ENCODE measurements around the gene LMAN2L. TPM values are rescaled to one million over a fixed set of nuclear protein-coding genes. Genes with fewer than 3 reads are reported as not detected.

Gene LMAN2L
- 33.0 and 33.9 TPM in 2 replicates for total RNA-seq (2014; rRNA removed; shearing (Covaris generic))

DNA sequence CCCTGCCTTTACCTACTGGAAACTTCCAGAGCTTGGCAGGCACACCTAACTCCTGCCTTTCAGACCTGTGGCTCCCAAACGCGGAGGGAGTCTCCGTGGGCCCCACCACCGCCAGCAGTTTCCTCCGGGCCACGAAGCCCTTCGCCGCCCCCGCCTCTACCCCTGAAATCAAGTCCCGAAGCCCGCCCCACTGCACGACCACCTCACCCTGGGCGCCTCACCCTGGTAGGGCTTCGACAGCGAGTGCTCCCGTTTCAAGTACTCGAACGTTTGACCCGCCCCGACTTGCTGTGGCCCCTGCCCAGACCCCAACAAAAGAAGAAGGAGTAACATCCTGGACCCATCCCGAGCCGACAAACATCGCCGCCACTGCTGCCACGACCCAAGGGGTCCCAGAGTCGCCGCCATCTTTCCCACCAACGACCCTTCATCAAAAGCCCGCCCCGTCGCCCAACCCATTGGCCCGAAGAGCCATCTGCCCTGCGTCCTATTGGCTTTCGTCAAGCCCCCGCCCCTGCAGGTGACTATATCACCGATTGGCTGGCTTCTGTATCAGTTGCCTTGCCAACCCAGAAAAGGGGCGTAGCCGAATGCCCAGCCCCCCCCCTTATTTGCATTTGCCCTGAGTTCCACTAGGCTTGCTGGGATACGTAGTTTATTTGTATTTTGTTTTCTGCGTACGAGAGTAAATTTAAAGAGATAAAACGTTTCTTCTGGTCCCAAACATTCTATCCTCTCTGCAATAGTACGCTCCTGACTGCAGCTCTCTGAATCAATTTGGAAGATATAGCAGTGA lies at the start of gene LMAN2L:
Gene LMAN2L, minus strand, starts transcription at position 432 of the 796 bp plus-strand sequence. Its CDS starts 24 bp downstream, at position 408.
- DNase-seq (ENCODE audit: low read depth), result peak; percentile 96

DNA sequence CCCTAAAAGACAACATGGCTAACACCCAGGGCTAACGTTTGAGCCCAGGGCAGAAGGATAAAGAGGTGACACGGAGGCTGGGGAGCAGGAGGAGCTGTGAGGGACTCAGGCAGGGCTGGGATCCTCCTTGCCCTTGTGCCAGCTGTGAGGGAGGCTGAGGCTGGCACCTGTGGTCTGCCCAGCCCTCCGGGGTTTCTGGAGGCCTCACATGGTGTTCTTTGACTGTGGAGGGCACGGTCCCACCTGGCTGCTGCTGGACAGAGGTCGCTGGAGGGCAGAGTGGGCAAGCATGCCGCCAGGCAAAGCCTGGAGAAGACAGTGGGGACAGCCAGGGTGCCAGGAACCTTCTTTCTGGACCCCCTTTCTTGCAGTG lies 49.4 kb upstream of the LMAN2L start:
- DNase-seq (ENCODE audit: low read depth), result no peak

- DNase-seq (ENCODE audit: low read depth), result no peak
Measured at GRCh38 chr2:96788442-96789244, 48.8 kb upstream of the LMAN2L start.

DNA sequence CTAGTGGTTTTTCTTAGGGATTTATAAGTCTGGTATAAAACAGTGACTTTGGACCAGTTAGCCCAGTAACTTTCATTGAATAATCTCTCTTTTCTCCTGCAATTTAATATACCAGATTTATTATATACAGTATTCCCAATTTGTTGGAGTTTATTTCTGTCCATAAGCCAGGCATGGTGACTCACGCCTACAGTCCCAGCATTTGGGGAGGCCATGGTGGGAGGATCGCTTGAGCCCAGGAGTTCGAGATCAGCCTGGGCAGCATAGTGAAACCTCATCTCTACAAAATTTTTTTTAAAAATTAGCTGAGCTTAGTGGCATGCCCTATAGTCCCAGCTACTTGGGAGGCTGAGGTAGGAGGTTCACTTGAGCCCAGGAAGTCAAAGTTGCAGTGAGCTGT lies 47.5 kb upstream of the LMAN2L start:
- DNase-seq (ENCODE audit: low read depth), result peak; percentile 47

GRCh38 chr2:96783388-96783787 lies 43.5 kb upstream of the LMAN2L start:
- no peak for DNase-seq (ENCODE audit: low read depth)

DNA sequence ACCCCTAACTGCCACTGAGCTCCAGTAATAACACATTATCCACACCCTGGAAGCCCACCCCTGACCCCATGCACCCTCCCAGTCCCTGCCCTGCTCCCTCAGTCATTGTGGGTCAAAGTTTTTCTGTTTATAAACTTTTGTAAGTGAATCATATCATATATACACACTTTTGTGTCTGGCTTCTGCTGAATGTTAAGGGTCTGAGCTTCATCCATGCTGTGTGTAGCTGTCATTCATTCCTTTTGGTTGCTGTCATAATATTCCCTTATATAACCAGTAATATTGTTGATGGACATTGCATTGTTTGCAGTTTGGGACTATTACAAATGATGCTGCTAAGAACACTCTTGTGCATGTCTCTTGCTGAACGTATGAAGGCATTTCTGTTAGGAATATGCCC lies 35.3 kb upstream of the LMAN2L start:
- DNase-seq (ENCODE audit: low read depth), result no peak

GRCh38 chr2:96773922-96774321 lies 34.1 kb upstream of the LMAN2L start:
- DNase-seq (ENCODE audit: low read depth), result no peak

- no peak for DNase-seq (ENCODE audit: low read depth)
Measured at GRCh38 chr2:96772903-96773671, 33.2 kb upstream of the LMAN2L start.

- DNase-seq (ENCODE audit: low read depth), result no peak
Measured at GRCh38 chr2:96771796-96772618, 32.1 kb upstream of the LMAN2L start.

DNA sequence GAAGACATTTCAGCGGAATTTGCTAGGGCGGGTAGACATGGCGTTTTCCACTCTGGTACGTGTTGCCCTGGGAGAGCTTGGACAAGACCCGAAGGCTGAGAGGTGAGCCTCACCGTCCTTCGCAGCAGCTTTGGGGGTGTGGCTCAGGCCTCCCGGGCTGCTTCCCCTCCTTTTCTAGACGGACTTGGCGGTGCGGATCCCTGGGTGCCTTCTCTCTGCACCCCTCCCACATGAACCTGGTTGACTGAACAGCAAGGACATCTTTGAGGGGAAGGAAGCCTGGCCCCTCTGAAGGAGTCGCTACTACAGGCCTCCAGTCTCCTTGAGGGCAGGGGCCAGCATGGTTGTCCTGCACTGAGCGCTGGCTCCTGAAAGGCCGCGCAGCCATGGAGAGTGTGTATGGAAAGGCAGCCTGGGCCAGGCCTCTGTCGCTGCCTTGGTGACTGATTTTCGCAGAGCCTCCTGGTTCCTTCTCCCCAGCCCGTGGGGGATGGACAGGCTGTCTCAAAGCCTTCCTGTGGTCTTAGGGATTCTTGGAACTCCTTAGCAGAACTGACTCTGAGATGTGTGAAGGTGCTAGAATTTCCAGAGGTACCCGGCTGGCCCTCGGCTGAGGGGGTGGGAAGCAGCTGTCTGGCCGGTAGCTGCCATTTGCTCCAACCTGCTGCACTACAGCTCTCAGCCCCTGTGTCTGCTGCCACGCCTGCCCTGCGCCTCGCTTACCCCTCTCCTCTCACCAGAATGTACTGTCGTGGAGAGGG lies 30.8 kb upstream of the LMAN2L start:
- no peak for DNase-seq (ENCODE audit: low read depth)

DNA sequence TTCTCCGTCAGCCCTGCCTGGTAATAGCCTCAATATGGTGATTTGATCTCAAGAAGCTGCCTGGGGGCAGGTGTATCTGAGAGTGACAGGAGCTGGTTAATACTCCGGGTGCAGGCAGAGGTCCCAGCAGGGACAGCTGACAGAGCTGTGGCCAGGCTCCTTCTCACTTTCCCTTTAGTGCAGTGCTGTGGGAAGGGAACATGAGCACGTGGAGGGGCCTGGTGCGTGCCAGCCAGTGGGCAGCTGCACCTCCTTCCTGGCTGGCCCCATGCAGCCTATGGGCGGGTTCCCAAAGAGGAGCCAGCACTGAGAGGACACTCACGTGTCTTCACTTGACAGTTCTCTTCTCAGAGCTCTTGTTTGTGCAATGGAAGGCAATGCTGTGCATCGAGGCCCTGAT lies 29.9 kb upstream of the LMAN2L start:
- no peak for DNase-seq (ENCODE audit: low read depth)

DNA sequence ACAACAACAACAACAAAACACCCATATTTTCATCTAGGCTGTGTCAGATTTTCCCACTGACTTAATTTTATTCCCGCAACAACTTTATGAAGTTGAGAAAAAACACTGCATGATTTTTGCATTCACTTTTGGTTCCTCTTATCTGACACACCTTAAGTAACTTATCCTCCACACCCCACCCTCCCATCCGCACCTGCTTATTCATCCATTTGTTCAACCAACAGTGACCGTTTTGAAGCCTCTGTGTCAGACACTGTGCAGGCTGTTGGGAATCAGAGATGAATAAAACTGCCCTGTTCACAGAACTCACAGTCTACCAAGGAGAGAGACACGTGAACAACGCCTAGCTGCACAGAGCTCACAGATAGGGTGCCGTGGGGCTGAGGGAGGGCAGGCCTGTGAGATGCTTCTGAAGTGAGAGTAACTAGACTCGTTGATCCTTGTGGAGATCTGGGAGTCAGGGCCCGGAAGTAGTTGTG lies 28.3 kb upstream of the LMAN2L start:
- DNase-seq (ENCODE audit: low read depth), result no peak

- no peak for DNase-seq (ENCODE audit: low read depth)
Measured at GRCh38 chr2:96767135-96767871, 27.4 kb upstream of the LMAN2L start.

DNA sequence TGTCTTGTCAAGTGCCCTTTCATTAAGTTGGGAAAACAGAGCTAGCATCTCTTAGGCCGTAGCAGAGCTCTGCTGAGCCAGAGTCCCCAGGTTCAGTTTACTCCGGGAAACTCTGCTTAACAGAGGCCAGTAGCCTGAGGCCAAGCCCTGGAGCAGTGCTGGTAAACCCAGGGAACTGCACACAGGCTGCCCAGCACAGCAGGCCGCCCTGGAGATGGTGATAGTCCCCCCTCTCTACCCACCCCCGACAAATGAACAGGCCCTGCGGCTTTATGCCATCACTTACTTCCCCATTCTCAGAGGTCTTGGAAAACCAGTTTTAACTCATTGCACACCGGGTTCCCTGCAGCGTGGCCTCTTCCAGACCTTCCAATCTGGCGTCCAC lies 24.4 kb upstream of the LMAN2L start:
- no peak for DNase-seq (ENCODE audit: low read depth)

GRCh38 chr2:96763511-96764252 lies 23.8 kb upstream of the LMAN2L start:
- no peak for DNase-seq (ENCODE audit: low read depth)

DNA sequence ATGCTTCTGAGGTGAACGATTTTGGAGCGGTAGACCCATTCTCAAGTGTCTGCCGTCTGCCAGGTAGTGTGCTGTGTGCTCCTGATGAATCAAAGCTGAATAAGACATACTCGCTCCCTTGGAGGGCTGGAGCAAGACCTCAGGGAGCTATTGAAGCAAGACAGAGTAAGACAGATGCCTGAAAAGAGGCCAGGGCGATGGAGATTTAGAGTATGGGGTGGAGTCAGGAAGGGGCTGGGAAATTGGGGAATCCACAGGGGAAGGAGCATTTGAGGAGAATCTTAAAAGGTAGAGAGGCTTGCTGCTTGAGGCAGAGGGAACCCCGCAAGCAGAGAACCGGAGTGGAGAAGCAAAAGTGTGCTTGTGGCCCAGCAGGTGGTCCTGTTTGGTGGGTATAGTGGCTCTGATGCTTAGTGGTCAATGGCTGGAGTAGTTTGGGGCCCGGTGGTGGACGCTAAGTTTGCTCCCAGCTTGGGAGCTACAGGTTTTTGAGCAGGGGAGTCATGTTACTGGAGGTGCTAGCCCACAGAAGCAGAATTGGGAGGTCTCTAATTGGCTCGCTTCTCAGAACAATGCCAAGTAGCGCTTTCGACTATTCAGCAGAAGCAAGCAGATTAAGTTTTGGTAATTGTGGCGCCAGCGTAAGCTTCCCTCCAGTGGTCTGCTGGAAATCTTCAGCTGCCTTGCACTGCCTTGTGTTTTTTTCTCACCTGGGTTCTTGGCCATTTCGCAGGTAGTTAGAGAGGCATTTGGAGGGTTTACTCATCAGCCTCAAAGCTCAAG lies 22.9 kb upstream of the LMAN2L start:
- no peak for DNase-seq (ENCODE audit: low read depth)

GRCh38 chr2:96760986-96761832 lies 21.3 kb upstream of the LMAN2L start:
- no peak for DNase-seq (ENCODE audit: low read depth)
